ENCODE data around the gene FBXL16.

FBXL16 gene

GRCh38 chr16:677316-678190, 28.0 kb downstream of the FBXL16 start:
- Histone ChIP-seq H3K27ac (ENCODE audit: low read length) (no peak overlapping the region), H4K20me1 (ENCODE audit: insufficient read depth, low read length) (no peaks in the 10 kb centered on the region), H3K4me1 (ENCODE audit: low read length) (peaks cover 8% of the 10 kb centered on the region; the same call in 1 of the 2 replicates), H3K79me2 (ENCODE audit: low read length) (peaks cover 20% of the 10 kb centered on the region), H3F3A (ENCODE audit: insufficient read depth, low read length) (0 out of 2 replicates have a peak, but pooled peaks cover 4% of the 10 kb centered on the region), H2AFZ (ENCODE audit: low read length) (no peak overlapping the region), H3K9me3 (replicated peaks; ENCODE audit: insufficient read depth, low read length) (no peaks in the 10 kb centered on the region), H3K4me3 (ENCODE audit: low read length) (no peak overlapping the region), H3K9me2 (replicated peaks; ENCODE audit: insufficient read depth, low read length) (no peaks in the 10 kb centered on the region), H3K4me2 (ENCODE audit: low read depth, low read length) (no peak overlapping the region), H3K9ac (ENCODE audit: low read length) (no peak overlapping the region), H3K36me3 (replicated peaks; ENCODE audit: insufficient read depth, low read length) (no peaks in the 10 kb centered on the region), H3K27me3 (replicated peaks; ENCODE audit: insufficient read depth, low read length) (no peaks in the 10 kb centered on the region)
- no peak for DNase-seq
- TF ChIP-seq EZH2 (optimal IDR thresholded peaks at IDR 0.05; ENCODE audit: low read depth, low read length), result no peak
- TF ChIP-seq CTCF (IDR thresholded peaks at IDR 0.05; ENCODE audit: low read length), result no peak
- no peak for TF ChIP-seq EZH2phosphoT487 (IDR thresholded peaks at IDR 0.05; ENCODE audit: low read length)

GRCh38 chr16:676913-677312, 28.7 kb downstream of the FBXL16 start:
- no peak overlapping the region for H2AFZ ChIP-seq (ENCODE audit: low read length)
- no peak overlapping the region for H3K4me3 ChIP-seq (ENCODE audit: low read length)
- no peaks in the 10 kb centered on the region; the same call in 1 of the 2 replicates for H3K36me3 ChIP-seq (replicated peaks; ENCODE audit: insufficient read depth, low read length)
- H3K27ac ChIP-seq (ENCODE audit: low read length), result no peak overlapping the region
- H3K4me2 ChIP-seq (ENCODE audit: low read depth, low read length), result no peak overlapping the region
- no peaks in the 10 kb centered on the region for H4K20me1 ChIP-seq (ENCODE audit: insufficient read depth, low read length)
- peaks cover 13% of the 10 kb centered on the region for H3K79me2 ChIP-seq (ENCODE audit: low read length)
- peaks cover 8% of the 10 kb centered on the region; the same call in 1 of the 2 replicates for H3K4me1 ChIP-seq (ENCODE audit: low read length)
- H3K9ac ChIP-seq (ENCODE audit: low read length), result no peak overlapping the region
- no peaks in the 10 kb centered on the region for H3K9me3 ChIP-seq (replicated peaks; ENCODE audit: insufficient read depth, low read length)
- no peak for DNase-seq
- H3F3A ChIP-seq (ENCODE audit: insufficient read depth, low read length), result 0 out of 2 replicates have a peak, but pooled peaks cover 4% of the 10 kb centered on the region
- no peaks in the 10 kb centered on the region for H3K9me2 ChIP-seq (replicated peaks; ENCODE audit: insufficient read depth, low read length)
- TF ChIP-seq EZH2 (optimal IDR thresholded peaks at IDR 0.05; ENCODE audit: low read depth, low read length), result no peak
- no peak for TF ChIP-seq CTCF (IDR thresholded peaks at IDR 0.05; ENCODE audit: low read length)
- no peak for TF ChIP-seq EZH2phosphoT487 (IDR thresholded peaks at IDR 0.05; ENCODE audit: low read length)
- H3K27me3 ChIP-seq (replicated peaks; ENCODE audit: insufficient read depth, low read length), result no peaks in the 10 kb centered on the region

- Histone ChIP-seq H4K20me1 (ENCODE audit: insufficient read depth, low read length) (no peaks in the 10 kb centered on the region), H3K9ac (ENCODE audit: low read length) (no peak overlapping the region), H3K27me3 (replicated peaks; ENCODE audit: insufficient read depth, low read length) (no peaks in the 10 kb centered on the region), H2AFZ (ENCODE audit: low read length) (no peak overlapping the region), H3K79me2 (ENCODE audit: low read length) (peaks cover 10% of the 10 kb centered on the region), H3K36me3 (replicated peaks; ENCODE audit: insufficient read depth, low read length) (no peaks in the 10 kb centered on the region; the same call in 1 of the 2 replicates), H3K4me2 (ENCODE audit: low read depth, low read length) (no peak overlapping the region), H3K9me2 (replicated peaks; ENCODE audit: insufficient read depth, low read length) (no peaks in the 10 kb centered on the region), H3F3A (ENCODE audit: insufficient read depth, low read length) (0 out of 2 replicates have a peak, but pooled peaks cover 4% of the 10 kb centered on the region), H3K4me1 (ENCODE audit: low read length) (peaks cover 6% of the 10 kb centered on the region; the same call in 1 of the 2 replicates), H3K9me3 (replicated peaks; ENCODE audit: insufficient read depth, low read length) (no peaks in the 10 kb centered on the region), H3K27ac (ENCODE audit: low read length) (no peak overlapping the region), H3K4me3 (ENCODE audit: low read length) (no peak overlapping the region)
- no peak for DNase-seq
- TF ChIP-seq EZH2 (optimal IDR thresholded peaks at IDR 0.05; ENCODE audit: low read depth, low read length), result no peak
- no peak for TF ChIP-seq EZH2phosphoT487 (IDR thresholded peaks at IDR 0.05; ENCODE audit: low read length)
- TF ChIP-seq CTCF (IDR thresholded peaks at IDR 0.05; ENCODE audit: low read length), result no peak
Observed at GRCh38 chr16:676565-676902, 29.1 kb downstream of the FBXL16 start.
